WTC11 (cell line): ENCODE data around the gene PDLIM7. TPM values are rescaled to one million over a fixed set of nuclear protein-coding genes. Genes with fewer than 3 reads are reported as not detected.
A peak's percentile ranks its signal among the peaks of the same experiment; 100 is the strongest.

Experiments
- ATAC-seq: fragments of 200-7000 bp; cut with Tn5 transposase; 2 replicates; pipeline ENCODE4 v1.10.0; 2021; ENCODE audit warnings: mild to moderate bottlenecking, moderate library complexity
- CTCF ChIA-PET: fragments of 300-600 bp; sonication (Branson Sonifier 250); formaldehyde crosslinking; loops from one replicate; lab custom pipeline; 2021; ENCODE audit warnings: antibody characterized with exemption; lab: Charles Lee
- POLR2A ChIA-PET: fragments of 350-600 bp; sonication (Branson Sonifier 250); formaldehyde crosslinking; loops from one replicate; lab custom pipeline; 2021; ENCODE audit warnings: antibody characterized with exemption; lab: Charles Lee
- DNase-seq: peaks from one replicate; pipeline ENCODE4 v3.0.0; 2021; ENCODE audit warnings: low spot score
- H3K27ac Mint-ChIP-seq: 2 replicates; pipeline ENCODE4 v1.8.0; 2021; ENCODE audit warnings: mixed read lengths
- H3K27me3 Mint-ChIP-seq: 2 replicates; pipeline ENCODE4 v1.8.0; 2021; ENCODE audit warnings: low read depth, mild to moderate bottlenecking, moderate library complexity, mixed read lengths
- H3K36me3 Mint-ChIP-seq: 2 replicates; pipeline ENCODE4 v1.8.0; 2021; ENCODE audit warnings: mixed read lengths
- H3K4me1 Mint-ChIP-seq: 2 replicates; pipeline ENCODE4 v1.8.0; 2022; ENCODE audit warnings: mixed read lengths
- H3K4me3 Mint-ChIP-seq: 2 replicates; pipeline ENCODE4 v1.8.0; 2021; ENCODE audit warnings: mild to moderate bottlenecking, moderate library complexity, mixed read lengths
- H3K9me3 Mint-ChIP-seq: 2 replicates; pipeline ENCODE4 v1.8.0; 2021; ENCODE audit warnings: mixed read lengths
- ATF1 ChIP-seq: sonication (generic); formaldehyde crosslinking; IDR thresholded peaks from 2 replicates; pipeline ENCODE4 v1.8.1; 2023; ENCODE audit warnings: mild to moderate bottlenecking, moderate library complexity, missing genetic modification reagents
- ESRRA ChIP-seq: sonication (generic); formaldehyde crosslinking; IDR thresholded peaks from 2 replicates; pipeline ENCODE4 v1.8.1; 2022; ENCODE audit warnings: mild to moderate bottlenecking, missing genetic modification reagents, borderline replicate concordance
- FOXJ3 ChIP-seq: sonication (generic); formaldehyde crosslinking; IDR thresholded peaks from 2 replicates; pipeline ENCODE4 v1.9.0; 2021; ENCODE audit warnings: missing genetic modification reagents, mild to moderate bottlenecking, borderline replicate concordance
- KAT7 ChIP-seq: sonication (generic); formaldehyde crosslinking; IDR thresholded peaks from 2 replicates; pipeline ENCODE4 v1.8.1; 2023; ENCODE audit warnings: missing genetic modification reagents, mild to moderate bottlenecking, borderline replicate concordance
- MXD4 ChIP-seq: fragments of 250-450 bp; sonication (Bioruptor Pico); IDR thresholded peaks from 2 replicates; pipeline ENCODE4 v1.8.0; 2021; ENCODE audit warnings: mild to moderate bottlenecking, moderate library complexity, borderline replicate concordance
- NFATC4 ChIP-seq: fragments of 250-450 bp; sonication (Bioruptor Pico); IDR thresholded peaks from 2 replicates; pipeline ENCODE4 v1.9.0; 2021; ENCODE audit warnings: mild to moderate bottlenecking
- NR2C2 ChIP-seq: sonication (generic); formaldehyde crosslinking; IDR thresholded peaks from 2 replicates; pipeline ENCODE4 v1.8.0; 2022; ENCODE audit warnings: mild to moderate bottlenecking, missing genetic modification reagents
- PRDM15 ChIP-seq: sonication (generic); formaldehyde crosslinking; IDR thresholded peaks from 2 replicates; pipeline ENCODE4 v1.8.0; 2022; ENCODE audit warnings: missing genetic modification reagents
- SMAD3 ChIP-seq: sonication (generic); formaldehyde crosslinking; IDR thresholded peaks from 2 replicates; pipeline ENCODE4 v1.8.0; 2022; ENCODE audit warnings: missing genetic modification reagents, mild to moderate bottlenecking, borderline replicate concordance
- ZBTB43 ChIP-seq: sonication (generic); formaldehyde crosslinking; IDR thresholded peaks from 2 replicates; pipeline ENCODE4 v1.8.1; 2023; ENCODE audit warnings: mild to moderate bottlenecking, missing genetic modification reagents
- ZNF138 ChIP-seq: sonication (generic); formaldehyde crosslinking; conservative IDR thresholded peaks from 2 replicates; pipeline ENCODE4 v1.8.1; 2022; ENCODE audit warnings: mild to moderate bottlenecking, moderate library complexity, missing genetic modification reagents
- ZNF416 ChIP-seq: fragments of 250-450 bp; sonication (Bioruptor Pico); IDR thresholded peaks from 2 replicates; pipeline ENCODE4 v1.9.0; 2021; ENCODE audit warnings: mild to moderate bottlenecking, inconsistent platforms
- total RNA-seq: library from RNA; stranded (reverse); gene quantifications from 3 replicates; pipeline ENCODE4 v1.2.3, GENCODE V29; 2021
- TF ChIP-seq, protein P1 (sequence below): fragments of 250-450 bp; sonication (Bioruptor Pico); IDR thresholded peaks from 2 replicates; pipeline ENCODE4 v1.9.0; 2021; ENCODE audit warnings: mild to moderate bottlenecking
- TF ChIP-seq, protein P2 (sequence below): sonication (generic); formaldehyde crosslinking; IDR thresholded peaks from 2 replicates; pipeline ENCODE4 v1.8.0; 2023; ENCODE audit warnings: missing genetic modification reagents, mild to moderate bottlenecking, borderline replicate concordance

PDLIM7 gene
- total RNA-seq, 1 experiment from 2014 or later, result 142 TPM

- Mint-ChIP-seq H3K9me3 (no peaks in the 10 kb centered on the region), H3K4me3 (no peak overlapping the region), H3K27me3 (peaks cover 28% of the 10 kb centered on the region), H3K4me1 (peaks cover 16% of the 10 kb centered on the region), H3K27ac (peak overlapping the region; percentile 68), H3K36me3 (peaks cover 10% of the 10 kb centered on the region)
- TF ChIP-seq, protein P1, sequence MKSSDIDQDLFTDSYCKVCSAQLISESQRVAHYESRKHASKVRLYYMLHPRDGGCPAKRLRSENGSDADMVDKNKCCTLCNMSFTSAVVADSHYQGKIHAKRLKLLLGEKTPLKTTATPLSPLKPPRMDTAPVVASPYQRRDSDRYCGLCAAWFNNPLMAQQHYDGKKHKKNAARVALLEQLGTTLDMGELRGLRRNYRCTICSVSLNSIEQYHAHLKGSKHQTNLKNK (CRISPR knock-in tag), result no peak
- no peak for TF ChIP-seq ZNF138 (CRISPR knock-in tag)
- no peak for TF ChIP-seq MXD4 (CRISPR knock-in tag)
- no peak for TF ChIP-seq SMAD3 (CRISPR knock-in tag)
- no peak for TF ChIP-seq ZBTB43 (CRISPR knock-in tag)
- TF ChIP-seq ZNF416 (CRISPR knock-in tag), result no peak
- no peak for TF ChIP-seq PRDM15
- ChIA-PET CTCF (interaction anchor here (0.6 to 3.8 kb wide), 5 partner anchors 45 to 193 kb away, joined by 3 to 33 read pairs (median 7); no protein-coding TSS in a partner anchor), POLR2A (no interaction called here)
- DNase-seq (no peak), ATAC-seq (no peak)
Observed at GRCh38 chr5:177502886-177503285, 5.5 kb upstream of the PDLIM7 start.

DNA sequence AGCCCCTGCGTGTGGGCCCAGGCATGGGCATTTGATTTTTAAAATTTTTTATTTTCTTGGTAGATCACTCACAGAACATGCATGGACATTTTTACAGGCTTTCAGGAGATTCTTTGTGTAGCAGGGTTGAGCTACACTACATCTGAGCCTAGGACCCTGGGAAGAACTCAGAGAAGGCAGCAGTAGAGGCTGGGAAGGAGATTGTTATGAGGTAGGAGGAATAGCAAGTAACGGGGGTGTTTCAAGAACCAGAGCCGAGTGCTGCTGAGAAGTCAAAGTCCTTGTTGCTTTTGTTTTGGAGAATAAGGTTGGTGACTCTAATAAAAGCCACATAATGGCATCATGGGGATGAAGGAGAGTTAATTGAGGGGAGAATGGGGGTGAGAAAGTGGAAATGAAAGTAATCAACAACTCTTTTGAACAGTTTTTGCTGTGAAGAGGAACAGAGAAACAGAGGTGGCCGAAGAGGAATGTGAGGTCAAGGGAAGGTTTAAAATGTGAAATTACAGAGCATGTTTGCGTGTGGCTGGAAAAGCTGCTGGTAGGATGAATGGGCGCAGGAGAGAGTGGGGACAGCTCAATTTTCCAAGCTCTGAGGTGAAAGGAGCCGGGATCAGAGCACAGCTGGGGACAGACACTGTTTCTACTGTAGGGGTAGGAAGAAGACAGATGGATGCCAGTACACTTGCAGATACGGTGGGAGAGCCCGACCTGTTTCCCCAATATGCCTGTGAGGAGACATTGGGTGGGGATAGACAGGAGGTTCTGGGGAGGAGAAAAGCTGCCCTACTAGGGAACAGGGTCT, 4.7 kb upstream of the PDLIM7 start:
- H3K36me3 Mint-ChIP-seq, result peaks cover 2% of the 10 kb centered on the region
- ChIA-PET CTCF (interaction anchor here (0.5 to 3.8 kb wide), 32 partner anchors 8 to 687 kb away, joined by 3 to 53 read pairs (median 7); partner anchors contain the start of genes DDX41, DOK3 and GRK6), POLR2A (interaction anchor here (1.2 to 1.5 kb wide), 2 partner anchors 9 to 11 kb away, joined by 4 to 5 read pairs; no protein-coding TSS in a partner anchor)
- TF ChIP-seq FOXJ3 (CRISPR knock-in tag) (no peak), KAT7 (CRISPR knock-in tag) (no peak), NFATC4 (CRISPR knock-in tag) (no peak), ESRRA (CRISPR knock-in tag) (no peak), NR2C2 (CRISPR knock-in tag) (no peak), ATF1 (CRISPR knock-in tag) (no peak)
- TF ChIP-seq, protein P2, sequence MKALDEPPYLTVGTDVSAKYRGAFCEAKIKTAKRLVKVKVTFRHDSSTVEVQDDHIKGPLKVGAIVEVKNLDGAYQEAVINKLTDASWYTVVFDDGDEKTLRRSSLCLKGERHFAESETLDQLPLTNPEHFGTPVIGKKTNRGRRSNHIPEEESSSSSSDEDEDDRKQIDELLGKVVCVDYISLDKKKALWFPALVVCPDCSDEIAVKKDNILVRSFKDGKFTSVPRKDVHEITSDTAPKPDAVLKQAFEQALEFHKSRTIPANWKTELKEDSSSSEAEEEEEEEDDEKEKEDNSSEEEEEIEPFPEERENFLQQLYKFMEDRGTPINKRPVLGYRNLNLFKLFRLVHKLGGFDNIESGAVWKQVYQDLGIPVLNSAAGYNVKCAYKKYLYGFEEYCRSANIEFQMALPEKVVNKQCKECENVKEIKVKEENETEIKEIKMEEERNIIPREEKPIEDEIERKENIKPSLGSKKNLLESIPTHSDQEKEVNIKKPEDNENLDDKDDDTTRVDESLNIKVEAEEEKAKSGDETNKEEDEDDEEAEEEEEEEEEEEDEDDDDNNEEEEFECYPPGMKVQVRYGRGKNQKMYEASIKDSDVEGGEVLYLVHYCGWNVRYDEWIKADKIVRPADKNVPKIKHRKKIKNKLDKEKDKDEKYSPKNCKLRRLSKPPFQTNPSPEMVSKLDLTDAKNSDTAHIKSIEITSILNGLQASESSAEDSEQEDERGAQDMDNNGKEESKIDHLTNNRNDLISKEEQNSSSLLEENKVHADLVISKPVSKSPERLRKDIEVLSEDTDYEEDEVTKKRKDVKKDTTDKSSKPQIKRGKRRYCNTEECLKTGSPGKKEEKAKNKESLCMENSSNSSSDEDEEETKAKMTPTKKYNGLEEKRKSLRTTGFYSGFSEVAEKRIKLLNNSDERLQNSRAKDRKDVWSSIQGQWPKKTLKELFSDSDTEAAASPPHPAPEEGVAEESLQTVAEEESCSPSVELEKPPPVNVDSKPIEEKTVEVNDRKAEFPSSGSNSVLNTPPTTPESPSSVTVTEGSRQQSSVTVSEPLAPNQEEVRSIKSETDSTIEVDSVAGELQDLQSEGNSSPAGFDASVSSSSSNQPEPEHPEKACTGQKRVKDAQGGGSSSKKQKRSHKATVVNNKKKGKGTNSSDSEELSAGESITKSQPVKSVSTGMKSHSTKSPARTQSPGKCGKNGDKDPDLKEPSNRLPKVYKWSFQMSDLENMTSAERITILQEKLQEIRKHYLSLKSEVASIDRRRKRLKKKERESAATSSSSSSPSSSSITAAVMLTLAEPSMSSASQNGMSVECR (CRISPR knock-in tag), result no peak
- peaks cover 31% of the 10 kb centered on the region for H3K27me3 Mint-ChIP-seq
- peaks cover 16% of the 10 kb centered on the region for H3K4me1 Mint-ChIP-seq
- no peak for ATAC-seq
- H3K27ac Mint-ChIP-seq, result no peak overlapping the region; the same call in 1 of the 2 replicates
- H3K9me3 Mint-ChIP-seq, result no peaks in the 10 kb centered on the region
- H3K4me3 Mint-ChIP-seq, result no peak overlapping the region
- DNase-seq, result no peak
